ENCODE data around the gene ZNF732.
"Not testable (repeated sequence)": the region's sequence is repeated elsewhere in the genome, so short reads cannot be mapped to it uniquely, and the experiment has no call there.

Gene ZNF732

GRCh38 chr4:253936-254756 lies 51.1 kb downstream of the ZNF732 start:
- DNase-seq: no peak

- DNase-seq: no peak
These were observed 53.1 kb downstream of the ZNF732 start for GRCh38 chr4:252065-252601.

- peak in 1 of 2 donors; percentile 45 for DNase-seq
These were observed 60.8 kb downstream of the ZNF732 start for GRCh38 chr4:244471-244870.

GRCh38 chr4:243426-243825 lies 61.8 kb downstream of the ZNF732 start:
- DNase-seq: no peak

- peak; percentile 20 to 70 for DNase-seq
These were observed 63.0 kb downstream of the ZNF732 start for GRCh38 chr4:242121-242848.

- DNase-seq: not testable (repeated sequence)
These were observed 63.9 kb downstream of the ZNF732 start for GRCh38 chr4:241411-241810.

- no peak for DNase-seq
These were observed 69.2 kb downstream of the ZNF732 start for GRCh38 chr4:236028-236427.

- no peak for DNase-seq
These were observed 71.1 kb downstream of the ZNF732 start for GRCh38 chr4:234178-234577.

- DNase-seq: no peak
These were observed 81.3 kb downstream of the ZNF732 start for GRCh38 chr4:223913-224497.
